Neural cell (in vitro differentiated cells): ENCODE data around the gene MED15.

Source experiments
- CTCF ChIP-seq: fragments of 450-650 bp; IDR thresholded peaks from 2 replicates; pipeline ENCODE4 v1.5.1; 2014; ENCODE audit warnings: antibody characterized with exemption, mild to moderate bottlenecking, moderate library complexity; ENCODE audit not compliant: poor library complexity, severe bottlenecking
- EP300 ChIP-seq: fragments of 450-650 bp; conservative IDR thresholded peaks from 2 replicates; pipeline ENCODE4 v1.6.1; 2014; ENCODE audit warnings: antibody characterized with exemption, mild to moderate bottlenecking, moderate library complexity; ENCODE audit not compliant: poor library complexity, severe bottlenecking
- EZH2 ChIP-seq: fragments of 200-600, 300-800 bp; shearing (Covaris generic), sonication (generic); IDR thresholded peaks from 2 replicates; pipeline ENCODE4 v1.6.1; 2014; ENCODE audit warnings: antibody characterized with exemption, low read length, borderline replicate concordance, mild to moderate bottlenecking; ENCODE audit not compliant: insufficient read depth, poor library complexity, severe bottlenecking
- MXI1 ChIP-seq: fragments of 450-650 bp; conservative IDR thresholded peaks from 2 replicates; pipeline ENCODE4 v1.6.1; 2014; ENCODE audit warnings: antibody characterized with exemption, mild to moderate bottlenecking; ENCODE audit not compliant: poor library complexity, severe bottlenecking
- POLR2AphosphoS5 ChIP-seq: IDR thresholded peaks from 2 replicates; pipeline ENCODE4 v1.6.1; 2012
- TAF1 ChIP-seq: IDR thresholded peaks from 2 replicates; pipeline ENCODE4 v1.6.1; 2012; ENCODE audit warnings: low read depth

DNA sequence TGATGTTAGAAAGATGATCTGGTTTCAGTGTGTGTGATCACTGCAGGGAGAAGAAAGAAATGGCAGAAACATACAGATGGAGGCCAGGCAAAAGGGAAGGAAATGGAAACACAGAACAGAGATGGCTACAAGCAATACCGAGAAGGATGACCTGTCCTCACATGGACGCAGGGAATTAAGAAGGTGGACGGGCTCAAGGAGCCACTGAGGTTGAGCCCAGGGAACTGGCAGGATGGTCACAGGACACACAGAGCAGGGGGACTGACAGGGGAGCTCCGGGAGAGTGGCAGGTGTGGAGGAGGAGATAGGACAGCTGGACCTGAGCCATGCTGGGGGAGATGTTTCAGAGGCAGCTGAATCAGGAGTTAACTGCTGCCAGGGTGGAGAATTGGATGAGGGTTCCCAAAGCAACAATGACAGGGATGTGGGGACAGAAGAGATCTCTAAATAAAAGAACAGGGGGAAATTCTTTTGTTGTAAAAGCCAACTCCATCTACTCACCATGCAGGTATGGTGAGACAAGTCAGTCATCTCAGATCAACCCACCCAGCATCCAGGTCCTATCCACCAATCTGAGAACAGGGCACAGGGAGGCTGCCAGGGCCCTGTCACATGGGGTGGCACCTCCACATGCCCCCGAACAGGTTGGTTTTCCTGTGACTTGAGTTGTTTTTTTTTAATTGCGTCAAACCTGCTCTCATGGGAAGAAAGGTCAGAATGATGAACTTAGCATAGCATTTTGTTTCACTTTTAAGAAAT, 38.1 kb upstream of the MED15 start:
- no peak for TF ChIP-seq CTCF
- no peak for TF ChIP-seq EP300
- TF ChIP-seq EZH2: no peak
- no peak for TF ChIP-seq POLR2AphosphoS5
- TF ChIP-seq MXI1: no peak
- TF ChIP-seq TAF1: no peak
